SK-N-MC (cell line): ENCODE results near the gene SLC12A3.
A peak's percentile ranks its signal among the peaks of the same experiment; 100 is the strongest.

Experiments used
- DNase-seq: peaks from one replicate; pipeline ENCODE4 v3.0.0-alpha.2; 2011; ENCODE audit warnings: low read depth, low spot score
- H3K27ac ChIP-seq: fragments of 200-600 bp; sonication (generic); 2 replicates; pipeline ENCODE4 v1.5.1; 2016; ENCODE audit warnings: mixed run types
- H3K36me3 ChIP-seq: fragments of 200-600 bp; sonication (generic); 2 replicates; pipeline ENCODE4 v1.6.1; 2017; ENCODE audit warnings: antibody characterized with exemption, low read length, mixed read lengths; ENCODE audit not compliant: insufficient read depth
- H3K4me3 ChIP-seq: fragments of 200-600 bp; sonication (generic); 2 replicates; pipeline ENCODE4 v1.5.1; 2016
- H3K9ac ChIP-seq: fragments of 200-600 bp; sonication (generic); 2 replicates; pipeline ENCODE4 v1.8.0; 2017; ENCODE audit warnings: mixed run types, mixed read lengths; ENCODE audit not compliant: insufficient read length
- H3K9me3 ChIP-seq: fragments of 200-600 bp; sonication (generic); 2 replicates; pipeline ENCODE4 v1.6.1; 2017; ENCODE audit warnings: low read depth, mild to moderate bottlenecking, antibody characterized with exemption, low read length, moderate library complexity, mixed read lengths
- EZH2 ChIP-seq: fragments of 200-600 bp; sonication (generic); IDR thresholded peaks from one replicate; pipeline ENCODE4 v1.6.1; 2017; ENCODE audit warnings: antibody characterized with exemption
- FOXP2 ChIP-seq: optimal IDR thresholded peaks from 2 replicates; pipeline ENCODE3; 2011; ENCODE audit warnings: mild to moderate bottlenecking, moderate library complexity; ENCODE audit not compliant: insufficient read depth; ENCODE audit errors: extremely low read length, control extremely low read depth
- POLR2AphosphoS5 ChIP-seq: IDR thresholded peaks from 2 replicates; pipeline ENCODE4 v1.6.1; 2012; ENCODE audit warnings: mild to moderate bottlenecking, low read depth, low read length, borderline replicate concordance

SLC12A3 gene

GRCh38 chr16:56935201-56935600 lies 70.2 kb downstream of the SLC12A3 start:
- Histone ChIP-seq H3K27ac (no peak overlapping the region), H3K36me3 (peaks cover 53% of the 10 kb centered on the region), H3K4me3 (peak overlapping the region; percentile 22; the same call in 1 of the 2 replicates), H3K9me3 (no peaks in the 10 kb centered on the region), H3K9ac (no peak overlapping the region)
- no peak for DNase-seq
- no peak for TF ChIP-seq EZH2
- no peak for TF ChIP-seq FOXP2
- no peak for TF ChIP-seq POLR2AphosphoS5

- Histone ChIP-seq H3K36me3 (peaks cover 62% of the 10 kb centered on the region), H3K9me3 (no peaks in the 10 kb centered on the region), H3K4me3 (peak overlapping the region; percentile 19), H3K9ac (peak overlapping the region; percentile 69), H3K27ac (peak overlapping the region; percentile 42; the same call in 1 of the 2 replicates)
- TF ChIP-seq FOXP2: no peak
- no peak for TF ChIP-seq EZH2
- TF ChIP-seq POLR2AphosphoS5: no peak
- DNase-seq: no peak
Measured at GRCh38 chr16:56936491-56936890, 71.5 kb downstream of the SLC12A3 start.

GRCh38 chr16:56936950-56937349 lies 71.9 kb downstream of the SLC12A3 start:
- Histone ChIP-seq H3K36me3 (peaks cover 65% of the 10 kb centered on the region), H3K27ac (peak overlapping the region; percentile 42; the same call in 1 of the 2 replicates), H3K9me3 (no peaks in the 10 kb centered on the region), H3K9ac (peak overlapping the region; percentile 55), H3K4me3 (no peak overlapping the region; the same call in 1 of the 2 replicates)
- TF ChIP-seq FOXP2 (no peak), POLR2AphosphoS5 (no peak)
- no peak for DNase-seq

- TF ChIP-seq EZH2 (no peak), POLR2AphosphoS5 (no peak), FOXP2 (no peak)
- H3K27ac ChIP-seq: no peak overlapping the region
- H3K36me3 ChIP-seq: peaks cover 83% of the 10 kb centered on the region
- no peak overlapping the region for H3K9ac ChIP-seq
- no peak overlapping the region for H3K4me3 ChIP-seq
- no peaks in the 10 kb centered on the region for H3K9me3 ChIP-seq
- DNase-seq: no peak
Measured at GRCh38 chr16:56938664-56939513, 73.9 kb downstream of the SLC12A3 start.

GRCh38 chr16:56939801-56940200 lies 74.8 kb downstream of the SLC12A3 start:
- Histone ChIP-seq H3K4me3 (no peak overlapping the region), H3K27ac (no peak overlapping the region), H3K9me3 (no peaks in the 10 kb centered on the region), H3K9ac (no peak overlapping the region), H3K36me3 (peaks cover 88% of the 10 kb centered on the region)
- no peak for DNase-seq
- TF ChIP-seq POLR2AphosphoS5 (no peak), FOXP2 (no peak), EZH2 (no peak)

GRCh38 chr16:56941092-56941491 lies 76.1 kb downstream of the SLC12A3 start:
- H3K36me3 ChIP-seq: peaks cover 79% of the 10 kb centered on the region
- no peak overlapping the region for H3K27ac ChIP-seq
- H3K9ac ChIP-seq: no peak overlapping the region

GRCh38 chr16:56941856-56942331 lies 76.9 kb downstream of the SLC12A3 start:
- Histone ChIP-seq H3K4me3 (no peak overlapping the region), H3K9ac (no peak overlapping the region), H3K27ac (no peak overlapping the region), H3K36me3 (peaks cover 71% of the 10 kb centered on the region), H3K9me3 (no peaks in the 10 kb centered on the region)
- TF ChIP-seq FOXP2 (no peak), EZH2 (no peak), POLR2AphosphoS5 (no peak)
- DNase-seq: no peak

More at GRCh38 chr16:56941092-56941491, 76.1 kb downstream of the SLC12A3 start:
- DNase-seq: no peak
- no peak overlapping the region for H3K4me3 ChIP-seq
- TF ChIP-seq EZH2 (no peak), FOXP2 (no peak), POLR2AphosphoS5 (no peak)
- H3K9me3 ChIP-seq: no peaks in the 10 kb centered on the region

GRCh38 chr16:56943761-56944375 lies 78.9 kb downstream of the SLC12A3 start:
- Histone ChIP-seq H3K36me3 (peaks cover 52% of the 10 kb centered on the region), H3K4me3 (no peak overlapping the region), H3K9me3 (no peaks in the 10 kb centered on the region), H3K27ac (no peak overlapping the region), H3K9ac (no peak overlapping the region)
- TF ChIP-seq POLR2AphosphoS5: no peak
- no peak for TF ChIP-seq EZH2
- TF ChIP-seq FOXP2: no peak
- DNase-seq: no peak
